Vagina (tissue), 2 donors: ENCODE measurements around the gene CFD. TPM values are rescaled to one million over a fixed set of nuclear protein-coding genes. Genes with fewer than 3 reads are reported as not detected.
"Not testable (repeated sequence)": the region's sequence is repeated elsewhere in the genome, so short reads cannot be mapped to it uniquely, and the experiment has no call there.

Experiments used
- DNase-seq, 2 donors: peaks; one replicate each; pipeline ENCODE4 v3.0.0-alpha.2; 2017; ENCODE audit errors: extremely low spot score in 2 of 2
- H3K27ac ChIP-seq: fragments of 200-600 bp; sonication (generic); one replicate; pipeline ENCODE4 v1.5.1; 2019
- H3K27me3 ChIP-seq: fragments of 200-600 bp; sonication (generic); one replicate; pipeline ENCODE4 v1.5.1; 2019
- H3K36me3 ChIP-seq, 2 donors: fragments of 200-600 bp; sonication (generic); one replicate each; pipeline ENCODE4 v1.5.1; 2017 to 2019
- H3K4me1 ChIP-seq: fragments of 200-600 bp; sonication (generic); one replicate; pipeline ENCODE4 v1.5.1; 2019
- H3K4me3 ChIP-seq, 2 donors: fragments of 200-600 bp; sonication (generic); 1 replicate in 1 of 2; 2 replicates in 1 of 2; pipeline ENCODE4 v1.5.1; 2016 to 2019
- H3K9me3 ChIP-seq: fragments of 200-600 bp; sonication (generic); one replicate; pipeline ENCODE4 v1.5.1; 2019
- POLR2A ChIP-seq, 2 donors: fragments of 450-650 bp; IDR thresholded peaks; one replicate each; pipeline ENCODE4 v1.6.1; 2017; ENCODE audit warnings: antibody characterized with exemption in 2 of 2, mild to moderate bottlenecking in 2 of 2, moderate library complexity in 2 of 2
- POLR2AphosphoS5 ChIP-seq, 2 donors: sonication (generic); formaldehyde crosslinking; IDR thresholded peaks; one replicate each; pipeline ENCODE4 v1.9.0; 2017; ENCODE audit warnings: antibody characterized with exemption in 2 of 2, mild to moderate bottlenecking in 2 of 2, low read depth in 1 of 2; ENCODE audit not compliant: insufficient read depth in 1 of 2
- intact Hi-C: fragments of 100-400 bp; cut with DNase I; formaldehyde crosslinking; loops from one replicate; pipeline ENCODE4 v1.15.1; 2023
- total RNA-seq: library from RNA; depleted of rRNA; stranded (reverse); fragments of >200 nt; gene quantifications from one replicate; pipeline ENCODE4 v1.2.3, GENCODE V29; 2016
- TF ChIP-seq, protein P1 (sequence below), 3 experiments: fragments of 450-650 bp in 2 of 3; fragments of 200-600 bp in 1 of 3; sonication (generic) in 1 of 3; IDR thresholded peaks; one replicate each; pipeline ENCODE4 v1.5.1; 2017 to 2019; ENCODE audit warnings: antibody characterized with exemption in 3 of 3, mild to moderate bottlenecking in 2 of 3, moderate library complexity in 2 of 3

CFD gene
- total RNA-seq, 1 donor from 2014 or later, result 2,325 TPM

DNA sequence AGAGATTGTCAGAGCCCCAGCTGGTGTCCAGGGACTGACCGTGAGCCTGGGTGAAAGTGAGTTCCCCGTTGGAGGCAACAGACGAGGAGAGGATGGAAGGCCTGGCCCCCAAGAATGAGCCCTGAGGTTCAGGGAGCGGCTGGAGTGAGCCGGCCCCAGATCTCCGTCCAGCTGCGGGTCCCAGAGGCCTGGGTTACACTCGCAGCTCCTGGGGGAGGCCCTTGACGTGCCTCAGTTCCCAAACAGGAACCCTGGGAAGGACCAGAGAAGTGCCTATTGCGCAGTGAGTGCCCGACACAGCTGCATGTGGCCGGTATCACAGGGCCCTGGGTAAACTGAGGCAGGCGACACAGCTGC is 8.5 kb upstream of the CFD start:
- Histone ChIP-seq H3K9me3 (no peaks in the 10 kb centered on the region), H3K27ac (peak overlapping the region; percentile 75), H3K36me3 (no peaks in the 10 kb centered on the region), H3K27me3 (peaks cover 9% of the 10 kb centered on the region), H3K4me3 (peak overlapping the region in 1 of 2 donors; percentile 34), H3K4me1 (peaks cover 37% of the 10 kb centered on the region)
- DNase-seq, result no peak
- intact Hi-C loops, result no loop called here
- peak in 1 of 2 donors; percentile 41 for TF ChIP-seq POLR2AphosphoS5 (IDR thresholded peaks at IDR 0.05; ENCODE audit: insufficient read depth in 1 of 2, low read depth in 1 of 2)
- TF ChIP-seq, protein P1, sequence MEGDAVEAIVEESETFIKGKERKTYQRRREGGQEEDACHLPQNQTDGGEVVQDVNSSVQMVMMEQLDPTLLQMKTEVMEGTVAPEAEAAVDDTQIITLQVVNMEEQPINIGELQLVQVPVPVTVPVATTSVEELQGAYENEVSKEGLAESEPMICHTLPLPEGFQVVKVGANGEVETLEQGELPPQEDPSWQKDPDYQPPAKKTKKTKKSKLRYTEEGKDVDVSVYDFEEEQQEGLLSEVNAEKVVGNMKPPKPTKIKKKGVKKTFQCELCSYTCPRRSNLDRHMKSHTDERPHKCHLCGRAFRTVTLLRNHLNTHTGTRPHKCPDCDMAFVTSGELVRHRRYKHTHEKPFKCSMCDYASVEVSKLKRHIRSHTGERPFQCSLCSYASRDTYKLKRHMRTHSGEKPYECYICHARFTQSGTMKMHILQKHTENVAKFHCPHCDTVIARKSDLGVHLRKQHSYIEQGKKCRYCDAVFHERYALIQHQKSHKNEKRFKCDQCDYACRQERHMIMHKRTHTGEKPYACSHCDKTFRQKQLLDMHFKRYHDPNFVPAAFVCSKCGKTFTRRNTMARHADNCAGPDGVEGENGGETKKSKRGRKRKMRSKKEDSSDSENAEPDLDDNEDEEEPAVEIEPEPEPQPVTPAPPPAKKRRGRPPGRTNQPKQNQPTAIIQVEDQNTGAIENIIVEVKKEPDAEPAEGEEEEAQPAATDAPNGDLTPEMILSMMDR (IDR thresholded peaks at IDR 0.05), result no peak

DNA sequence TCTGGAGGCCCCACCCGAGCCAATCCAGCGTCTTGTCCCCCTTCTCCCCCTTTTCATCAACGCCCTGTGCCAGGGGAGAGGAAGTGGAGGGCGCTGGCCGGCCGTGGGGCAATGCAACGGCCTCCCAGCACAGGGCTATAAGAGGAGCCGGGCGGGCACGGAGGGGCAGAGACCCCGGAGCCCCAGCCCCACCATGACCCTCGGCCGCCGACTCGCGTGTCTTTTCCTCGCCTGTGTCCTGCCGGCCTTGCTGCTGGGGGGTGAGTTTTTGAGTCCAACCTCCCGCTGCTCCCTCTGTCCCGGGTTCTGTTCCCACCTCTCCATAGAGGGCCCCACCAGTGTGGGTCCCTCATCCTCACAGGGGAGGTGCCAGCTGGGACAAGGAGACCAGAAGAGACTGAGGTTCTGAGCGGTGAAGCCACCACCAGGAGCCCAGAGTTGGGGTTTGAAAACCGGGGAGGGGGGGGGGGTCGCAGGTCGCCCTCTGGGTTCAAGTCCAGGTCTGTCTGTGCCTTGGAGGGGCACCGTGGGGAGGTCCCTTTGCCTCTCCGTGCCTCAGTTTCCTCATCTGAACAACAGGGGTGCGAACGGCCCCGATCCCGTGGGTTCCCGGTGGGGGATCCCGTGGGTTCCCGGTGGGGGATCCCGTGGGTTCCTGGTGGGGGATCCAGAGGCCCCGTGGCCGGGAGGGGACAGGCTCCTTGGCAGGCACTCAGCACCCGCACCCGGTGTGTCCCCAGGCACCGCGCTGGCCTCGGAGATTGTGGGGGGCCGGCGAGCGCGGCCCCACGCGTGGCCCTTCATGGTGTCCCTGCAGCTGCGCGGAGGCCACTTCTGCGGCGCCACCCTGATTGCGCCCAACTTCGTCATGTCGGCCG is 7.1 kb upstream of the CFD start, which contains the start of gene ELANE:
ELANE (plus strand) TSS at position 168 of the 878 bp plus-strand sequence; CDS start at position 194, 26 bp downstream.
- Histone ChIP-seq H3K27ac (peak within 1 kb of the TSS; percentile 75), H3K4me3 (peak within 1 kb of the TSS in 1 of 2 donors; percentile 3), H3K27me3 (peaks cover 9% of the 10 kb centered on the region), H3K36me3 (no peaks in the 10 kb centered on the region), H3K4me1 (peaks cover 37% of the 10 kb centered on the region), H3K9me3 (no peaks in the 10 kb centered on the region)
- no peak for TF ChIP-seq POLR2AphosphoS5 (IDR thresholded peaks at IDR 0.05; ENCODE audit: insufficient read depth in 1 of 2, low read depth in 1 of 2)
- no peak for TF ChIP-seq POLR2A (IDR thresholded peaks at IDR 0.05)
- TF ChIP-seq, protein P1 (IDR thresholded peaks at IDR 0.05), result no peak
- intact Hi-C loops, result no loop called here
- no peak for DNase-seq

DNA sequence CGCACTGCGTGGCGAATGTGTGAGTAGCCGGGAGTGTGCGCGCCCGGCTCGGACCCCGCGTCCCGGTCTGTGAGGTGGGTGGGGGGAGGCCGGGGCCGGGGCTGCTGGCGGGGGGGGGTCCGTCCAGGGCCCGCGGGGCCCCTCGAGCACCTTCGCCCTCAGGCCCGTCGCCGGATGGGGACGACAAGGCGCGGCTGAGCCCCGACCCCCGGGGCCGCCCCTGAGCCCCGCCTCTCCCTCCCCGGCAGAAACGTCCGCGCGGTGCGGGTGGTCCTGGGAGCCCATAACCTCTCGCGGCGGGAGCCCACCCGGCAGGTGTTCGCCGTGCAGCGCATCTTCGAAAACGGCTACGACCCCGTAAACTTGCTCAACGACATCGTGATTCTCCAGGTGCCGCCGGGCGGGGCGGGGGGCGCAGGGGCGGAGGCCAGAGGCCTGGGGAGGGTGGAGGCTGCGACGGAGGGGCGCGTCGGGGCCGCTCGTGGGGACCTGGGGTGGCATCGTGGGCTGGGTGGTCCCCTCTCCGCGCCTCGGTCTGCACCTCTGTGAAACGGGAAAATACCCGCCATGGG is 6.4 kb upstream of the CFD start:
- intact Hi-C loops, result no loop called here
- TF ChIP-seq POLR2AphosphoS5 (IDR thresholded peaks at IDR 0.05; ENCODE audit: insufficient read depth in 1 of 2, low read depth in 1 of 2) (no peak), POLR2A (IDR thresholded peaks at IDR 0.05) (no peak)
- TF ChIP-seq, protein P1 (IDR thresholded peaks at IDR 0.05), result no peak
- Histone ChIP-seq H3K27me3 (peaks cover 9% of the 10 kb centered on the region), H3K4me1 (peaks cover 30% of the 10 kb centered on the region), H3K4me3 (peak overlapping the region in 1 of 2 donors; percentile 3), H3K27ac (no peak overlapping the region), H3K36me3 (no peaks in the 10 kb centered on the region), H3K9me3 (no peaks in the 10 kb centered on the region)
- no peak for DNase-seq

DNA sequence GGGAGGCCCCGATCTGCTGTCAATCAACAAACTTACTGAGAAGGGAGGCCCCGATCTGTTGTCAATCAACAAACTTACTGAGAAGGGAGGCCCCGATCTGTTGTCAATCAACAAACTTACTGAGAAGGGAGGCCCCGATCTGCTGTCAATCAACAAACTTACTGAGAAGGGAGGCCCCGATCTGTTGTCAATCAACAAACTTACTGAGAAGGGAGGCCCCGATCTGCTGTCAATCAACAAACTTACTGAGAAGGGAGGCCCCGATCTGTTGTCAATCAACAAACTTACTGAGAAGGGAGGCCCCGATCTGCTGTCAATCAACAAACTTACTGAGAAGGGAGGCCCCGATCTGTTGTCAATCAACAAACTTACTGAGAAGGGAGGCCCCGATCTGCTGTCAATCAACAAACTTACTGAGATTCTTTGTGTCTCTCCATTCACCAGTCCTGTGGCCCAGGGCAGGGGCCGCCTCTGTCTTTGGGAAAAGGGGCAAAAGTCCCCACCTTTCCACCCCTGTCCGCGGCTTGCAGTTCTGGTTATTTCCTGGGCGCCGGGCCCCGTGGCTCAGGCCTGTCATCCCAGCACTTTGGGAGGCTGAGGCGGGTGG is 5.7 kb upstream of the CFD start:
- Histone ChIP-seq H3K4me1 (peaks cover 28% of the 10 kb centered on the region), H3K4me3 (peak overlapping the region in 1 of 2 donors; percentile 3)
- H3K27ac ChIP-seq, H3K27me3 ChIP-seq, H3K36me3 ChIP-seq, DNase-seq, H3K9me3 ChIP-seq, intact Hi-C loops: not testable (repeated sequence)

DNA sequence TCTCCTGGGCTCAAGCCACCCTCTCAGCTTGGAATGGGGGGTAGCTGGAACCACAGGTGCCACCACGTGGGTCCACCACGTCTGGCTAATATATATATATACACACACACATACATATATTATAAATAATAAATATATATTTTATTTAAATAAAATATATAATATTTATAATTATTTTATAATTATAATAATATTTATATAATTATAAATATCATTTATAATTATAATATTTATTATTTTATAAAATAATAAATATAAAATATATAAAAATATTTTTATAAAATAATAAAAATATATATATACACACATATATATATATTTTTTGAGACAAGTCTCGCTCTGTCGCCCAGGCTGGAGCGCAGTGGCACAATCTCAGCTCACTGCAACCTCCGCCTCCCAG is 4.9 kb upstream of the CFD start:
- H3K9me3 ChIP-seq, result no peaks in the 10 kb centered on the region
- H3K27ac ChIP-seq, result no peak overlapping the region
- TF ChIP-seq, protein P1 (IDR thresholded peaks at IDR 0.05), result no peak
- TF ChIP-seq POLR2AphosphoS5 (IDR thresholded peaks at IDR 0.05; ENCODE audit: insufficient read depth in 1 of 2, low read depth in 1 of 2) (no peak), POLR2A (IDR thresholded peaks at IDR 0.05) (no peak)
- DNase-seq, result no peak
- H3K4me1 ChIP-seq, result peaks cover 32% of the 10 kb centered on the region
- no peak overlapping the region for H3K4me3 ChIP-seq
- H3K36me3 ChIP-seq, result no peaks in the 10 kb centered on the region
- intact Hi-C loops, result no loop called here
- H3K27me3 ChIP-seq, result peaks cover 9% of the 10 kb centered on the region
